HG03196 (cell line): ENCODE data around the gene SEMA7A.

Source experiments
- ATAC-seq: cut with Tn5 transposase; IDR thresholded peaks from one replicate; pipeline ENCODE4 v1.9.1; 2021; ENCODE audit not compliant: unreplicated experiment

The SEMA7A gene

DNA sequence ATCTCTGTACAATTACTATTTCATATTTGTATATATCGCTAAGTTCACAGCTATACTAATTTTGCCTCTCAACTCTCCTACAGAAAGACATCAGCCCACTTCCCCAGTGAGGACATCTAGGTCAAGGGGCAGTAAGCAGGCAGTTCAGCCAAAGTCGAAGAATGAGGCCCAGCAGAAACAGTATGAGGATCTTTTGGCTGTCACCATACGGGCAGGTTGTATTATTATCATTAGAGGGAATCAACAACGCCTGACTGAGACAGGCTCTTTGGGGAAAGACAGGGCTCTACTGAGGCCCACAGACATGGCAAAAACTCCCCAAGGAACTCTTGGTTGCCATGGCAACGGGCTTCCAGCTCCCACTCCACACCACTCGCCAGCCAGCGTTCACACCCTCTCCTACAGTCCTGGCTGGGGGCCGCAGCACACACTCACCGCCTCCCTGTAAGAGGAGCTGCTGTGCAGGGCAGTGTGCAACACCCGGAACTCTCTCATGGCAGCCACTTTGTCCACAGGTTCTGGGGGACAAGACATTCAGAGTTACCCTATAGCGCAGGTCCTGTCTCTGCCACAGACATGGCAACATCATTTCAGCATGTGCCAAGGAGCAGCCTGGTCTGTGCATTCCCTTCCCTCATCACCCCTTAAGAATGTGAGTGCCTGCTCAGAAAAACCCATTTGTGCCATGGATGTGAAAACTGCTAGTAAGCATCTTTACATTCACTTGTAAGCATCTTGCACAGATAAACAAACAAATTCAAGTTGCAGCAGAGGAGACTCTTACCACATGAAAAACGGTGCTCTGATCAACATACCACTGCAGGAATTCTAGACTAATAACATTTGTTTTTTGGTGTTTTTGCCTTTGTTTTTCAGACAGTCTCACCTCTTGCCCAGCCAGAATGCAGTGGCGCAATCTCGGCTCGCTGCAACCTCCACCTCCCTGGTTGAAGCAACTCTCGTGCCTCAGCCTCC is 18.4 kb upstream of the SEMA7A start:
- ATAC-seq = no peak

DNA sequence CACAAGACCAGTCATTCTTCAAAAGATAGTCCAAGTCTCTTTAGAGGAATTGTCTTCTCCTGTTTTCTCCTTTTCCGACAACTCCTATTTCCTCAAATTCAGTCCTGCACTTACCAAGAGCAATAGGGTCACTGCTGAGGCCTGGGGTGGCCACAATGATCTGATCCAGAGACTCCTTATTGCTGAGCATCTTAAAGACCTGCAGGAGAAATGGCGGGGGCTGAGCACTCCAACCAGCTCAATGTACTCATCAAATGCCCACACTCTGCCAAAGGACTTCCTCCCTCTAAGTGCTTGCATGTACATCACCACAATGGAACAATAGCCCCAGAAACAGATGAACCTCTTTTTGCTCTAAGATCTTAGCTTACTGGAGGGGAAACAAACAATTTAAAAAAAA is 17.6 kb upstream of the SEMA7A start:
- ATAC-seq = no peak

- ATAC-seq = no peak
Measured at GRCh38 chr15:74449643-74450205, 16.0 kb upstream of the SEMA7A start.

DNA sequence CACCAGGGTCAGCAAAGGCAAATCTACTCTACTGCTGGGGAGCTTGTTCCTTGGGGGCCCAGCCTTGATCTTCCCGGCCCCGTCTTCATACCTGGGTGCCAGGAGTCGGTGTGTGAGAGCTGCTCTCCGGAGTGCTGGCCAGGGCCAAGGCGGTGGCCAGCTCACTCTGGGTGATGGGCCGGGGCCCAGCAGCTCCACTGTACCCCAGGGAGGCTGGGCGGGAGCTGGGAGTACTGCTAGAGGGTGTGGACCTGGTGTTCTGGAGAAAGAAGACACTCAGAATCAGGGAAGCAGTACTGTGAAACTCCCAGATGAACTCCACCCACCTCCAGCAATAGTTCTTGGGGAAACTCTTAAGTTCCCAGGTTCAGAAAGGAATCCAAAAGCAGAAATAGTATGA is 15.3 kb upstream of the SEMA7A start:
- no peak for ATAC-seq

DNA sequence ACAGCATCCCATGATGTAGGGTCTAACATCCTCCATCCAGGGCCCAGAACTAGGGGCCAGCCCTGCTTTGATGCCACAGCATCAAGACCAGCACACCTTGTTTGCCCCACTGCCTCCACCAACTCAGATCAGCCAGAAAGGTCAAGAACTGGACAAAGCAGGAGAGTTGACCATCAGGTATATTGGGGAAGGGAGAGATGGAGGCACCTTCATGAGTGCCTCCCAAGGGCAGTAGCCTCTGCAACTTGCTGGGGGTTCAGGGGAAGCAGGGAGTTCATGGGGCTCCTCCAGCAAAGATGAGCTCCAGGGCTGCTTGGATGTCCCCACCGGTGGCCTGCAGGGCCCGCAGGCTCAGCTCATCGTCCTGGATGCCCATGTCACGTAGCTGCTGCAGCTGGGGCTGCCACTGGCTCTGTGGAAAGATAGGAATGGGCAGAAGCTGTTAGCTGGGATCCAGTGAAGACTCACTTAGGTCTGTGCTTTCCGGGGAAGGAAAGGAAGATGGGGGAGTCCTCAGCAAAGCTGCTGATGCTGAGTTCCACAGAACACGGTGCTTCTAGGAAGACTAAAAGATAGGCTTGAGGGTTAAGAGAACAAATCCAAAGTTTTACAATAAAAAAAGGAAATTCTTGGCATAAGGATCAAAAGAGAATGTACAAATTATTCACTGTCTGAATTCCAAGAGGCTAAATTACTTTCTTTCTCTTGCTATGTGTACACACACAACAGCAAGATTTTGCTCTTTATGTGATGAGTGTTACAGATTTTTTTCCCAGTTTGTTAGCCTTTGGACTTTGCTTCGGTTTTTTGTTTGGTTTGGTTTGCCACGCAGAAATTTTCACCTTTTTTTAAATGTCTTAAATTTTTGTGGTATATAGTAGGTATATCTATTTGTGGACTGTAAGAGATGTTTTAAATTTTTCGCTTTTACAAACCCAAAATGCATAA is 12.3 kb upstream of the SEMA7A start:
- no peak for ATAC-seq

GRCh38 chr15:74444106-74445062 is 10.6 kb upstream of the SEMA7A start:
- ATAC-seq = no peak

- ATAC-seq = no peak
Measured at GRCh38 chr15:74443100-74443909, 9.5 kb upstream of the SEMA7A start.

DNA sequence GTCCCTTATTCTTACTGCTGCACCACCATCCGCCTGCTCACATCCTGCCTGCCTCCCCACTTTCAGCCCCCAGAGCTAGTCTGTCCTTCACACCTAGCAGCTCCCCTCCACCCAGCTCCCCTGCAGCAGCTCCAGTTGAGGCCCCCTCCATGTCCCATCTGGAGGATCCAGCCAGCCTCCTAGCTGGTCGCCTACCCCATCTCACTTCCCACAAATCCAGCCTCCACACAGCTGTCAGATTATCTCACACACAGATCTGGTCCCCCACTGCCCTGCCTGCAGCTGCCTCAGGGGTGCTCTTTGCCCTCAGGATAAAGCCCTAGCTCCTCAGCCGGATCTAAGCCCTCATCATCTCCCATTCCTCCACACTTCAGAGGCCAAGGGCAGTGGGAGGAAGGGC is 8.8 kb upstream of the SEMA7A start:
- no peak for ATAC-seq

- ATAC-seq = no peak
Measured at GRCh38 chr15:74442063-74442462, 8.3 kb upstream of the SEMA7A start.

DNA sequence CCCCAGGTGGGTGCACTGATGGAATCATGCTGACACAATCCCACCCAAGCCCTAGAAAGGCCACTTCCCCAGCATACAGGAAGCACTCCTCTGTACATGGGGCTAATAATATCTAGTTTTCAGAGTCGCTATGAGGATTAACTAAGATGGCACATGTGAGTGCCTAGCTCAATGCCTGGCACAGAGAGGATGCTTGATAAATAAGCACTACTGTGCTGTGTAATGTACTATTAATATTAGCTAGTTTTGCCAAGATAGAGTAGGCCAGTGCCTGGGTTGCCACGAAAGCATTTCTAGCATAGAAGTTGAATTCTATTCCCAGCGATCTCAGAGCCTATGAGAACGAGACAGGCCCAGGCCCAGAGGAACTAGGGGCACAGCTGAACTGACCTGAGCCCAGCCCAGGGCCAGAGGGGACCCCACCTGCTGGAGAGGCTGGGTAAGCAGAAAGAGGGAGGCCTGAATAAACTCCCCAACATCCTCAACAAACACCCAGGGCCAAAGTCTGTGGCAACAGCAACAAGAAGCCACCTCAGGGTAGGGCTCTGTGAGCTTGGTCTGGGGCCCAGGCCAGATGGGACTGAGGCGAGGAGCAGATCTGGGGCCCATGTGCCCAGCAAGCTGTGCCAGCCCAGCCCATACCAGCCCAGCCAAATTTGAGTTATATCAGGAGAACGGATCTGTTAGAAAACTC is 7.6 kb upstream of the SEMA7A start:
- no peak for ATAC-seq

GRCh38 chr15:74438721-74439316 is 5.1 kb upstream of the SEMA7A start:
- ATAC-seq = peak; percentile 45

DNA sequence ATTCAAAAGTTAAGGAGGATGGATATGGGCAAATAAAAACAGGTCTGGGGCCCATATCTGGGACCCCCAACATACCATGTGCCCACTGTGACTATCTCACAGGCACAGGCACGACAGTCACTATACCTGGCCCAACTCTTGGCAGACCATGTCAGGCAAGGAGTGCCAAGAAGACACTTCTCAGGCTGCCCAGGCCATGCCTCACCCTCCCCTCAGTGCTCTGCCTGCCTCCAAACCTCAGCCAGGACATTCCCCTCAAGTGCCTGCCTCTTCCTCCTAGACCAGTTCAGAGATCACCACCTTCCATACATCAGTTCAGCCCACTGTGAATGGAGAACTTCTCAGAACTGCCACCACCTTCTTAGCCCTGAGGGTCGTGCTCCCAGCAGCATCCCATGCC is 4.4 kb upstream of the SEMA7A start:
- no peak for ATAC-seq

DNA sequence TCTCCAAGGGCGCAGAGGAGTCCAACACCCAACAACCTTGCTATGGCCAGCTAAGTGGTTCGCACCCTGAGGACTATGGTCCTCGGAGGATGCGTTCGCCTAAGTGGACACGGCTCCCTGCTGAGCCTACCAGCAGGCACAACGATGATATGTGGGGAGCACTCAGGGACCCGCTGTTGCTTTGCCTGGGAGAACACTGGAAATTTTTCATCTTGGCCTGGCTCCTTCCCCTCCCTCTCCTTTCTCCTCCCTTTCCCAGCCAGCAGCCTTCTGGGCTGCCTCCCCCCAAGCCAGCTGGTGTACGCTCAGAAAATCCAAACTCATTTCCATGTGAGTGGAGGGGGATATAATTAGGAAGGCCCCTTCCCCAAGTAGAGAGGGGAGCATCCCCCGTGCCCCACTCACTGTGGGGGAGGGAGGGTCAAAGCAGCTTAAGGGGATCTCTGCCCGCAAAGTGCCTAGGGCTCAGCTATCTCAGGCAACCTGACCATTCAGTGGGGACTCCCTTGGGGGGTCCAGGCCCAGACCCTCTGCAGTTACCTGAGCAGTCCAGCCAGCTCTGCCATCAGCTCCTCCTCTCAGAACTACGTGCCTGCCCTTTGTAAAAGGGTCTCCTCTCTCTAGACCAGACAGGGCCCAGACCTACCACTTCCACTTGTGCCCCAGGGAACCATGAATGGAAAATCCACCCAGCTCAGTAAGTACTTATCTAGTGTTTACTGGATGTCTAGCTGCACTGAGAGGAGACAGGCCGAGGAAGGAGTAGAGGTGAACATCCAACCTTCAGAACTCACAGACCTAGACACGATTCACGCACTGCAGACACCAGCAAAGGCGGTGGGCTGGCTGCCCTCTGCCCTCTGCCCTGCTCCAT is 742 bp upstream of the SEMA7A start:
- ATAC-seq = no peak

DNA sequence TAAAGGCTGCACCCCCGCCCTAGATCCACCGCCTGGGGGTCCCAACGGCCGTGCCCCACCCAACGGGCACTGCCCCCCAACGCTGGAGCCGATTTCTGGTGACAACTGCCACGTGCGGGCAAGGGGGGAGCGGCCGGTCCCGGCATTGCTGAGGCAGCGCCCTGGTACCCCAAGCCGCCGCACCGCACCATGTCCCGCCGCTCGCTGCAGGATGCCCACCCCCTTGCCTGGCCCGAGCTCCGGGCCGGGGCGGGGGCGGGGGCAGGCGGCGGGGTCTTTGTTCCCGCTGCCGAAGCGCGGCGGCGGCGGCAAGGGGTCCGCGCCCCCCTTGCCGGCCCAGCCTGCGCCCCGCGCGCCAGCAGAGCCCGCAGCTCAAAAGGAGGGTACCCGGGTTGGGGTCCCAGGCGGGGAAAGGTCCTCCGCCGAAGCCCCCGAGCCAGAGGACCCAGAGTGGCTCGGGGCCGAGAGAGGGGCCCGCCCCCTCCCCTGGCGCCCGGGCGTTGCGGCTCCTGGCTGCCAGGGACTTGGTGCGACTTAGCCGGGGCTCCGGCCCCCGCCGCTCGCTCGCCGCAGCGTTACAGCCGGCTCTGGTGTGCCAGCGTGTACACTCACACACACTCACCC is 678 bp downstream of the SEMA7A start:
- ATAC-seq = no peak

DNA sequence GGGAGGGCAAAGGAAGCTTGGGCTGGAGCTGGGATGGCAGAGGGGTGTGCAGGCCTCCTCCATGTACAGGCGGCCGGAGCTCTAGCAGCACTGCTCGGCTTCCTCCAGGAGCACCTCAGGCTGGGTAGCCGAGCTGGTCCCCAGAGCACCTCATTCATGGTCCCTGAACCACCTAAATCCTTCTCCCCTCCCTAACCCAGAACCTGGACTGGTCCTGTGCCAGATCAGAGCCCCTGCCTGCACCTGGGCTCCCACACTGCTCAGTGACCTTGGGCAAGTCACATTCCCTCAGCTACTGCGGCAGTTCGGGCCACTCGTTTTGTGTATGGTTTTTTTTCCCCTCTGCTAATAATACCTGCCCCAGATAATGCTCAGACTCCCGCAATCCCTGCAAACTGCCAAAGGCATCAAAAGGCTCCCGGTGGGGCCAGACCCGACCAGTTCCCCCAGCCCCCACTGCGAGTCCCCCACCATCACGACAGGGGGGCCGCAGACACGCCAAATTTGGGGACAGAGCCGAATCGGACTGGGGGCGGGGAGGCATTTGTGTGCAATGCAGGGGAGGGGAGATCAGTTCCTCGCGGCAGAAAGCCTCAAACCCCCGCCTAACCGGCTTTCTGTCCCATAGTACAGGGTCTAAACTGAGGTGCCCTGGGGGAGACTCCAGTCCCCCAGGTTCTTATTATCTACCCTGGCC is 1.3 kb downstream of the SEMA7A start:
- no peak for ATAC-seq

GRCh38 chr15:74431645-74432044 is 2.1 kb downstream of the SEMA7A start:
- no peak for ATAC-seq
